PC-9 (cell line): ENCODE measurements around the gene SNPH.

Source experiments
- EZH2 ChIP-seq: fragments of 200-600 bp; sonication (generic); IDR thresholded peaks from 2 replicates; pipeline ENCODE4 v1.8.0; 2017; ENCODE audit warnings: antibody characterized with exemption, low read depth
- TF ChIP-seq, protein P1 (sequence below): fragments of 200-600 bp; sonication (generic); conservative IDR thresholded peaks from 2 replicates; pipeline ENCODE4 v1.6.1; 2017; ENCODE audit warnings: mixed run types, antibody characterized with exemption, mild to moderate bottlenecking, moderate library complexity

DNA sequence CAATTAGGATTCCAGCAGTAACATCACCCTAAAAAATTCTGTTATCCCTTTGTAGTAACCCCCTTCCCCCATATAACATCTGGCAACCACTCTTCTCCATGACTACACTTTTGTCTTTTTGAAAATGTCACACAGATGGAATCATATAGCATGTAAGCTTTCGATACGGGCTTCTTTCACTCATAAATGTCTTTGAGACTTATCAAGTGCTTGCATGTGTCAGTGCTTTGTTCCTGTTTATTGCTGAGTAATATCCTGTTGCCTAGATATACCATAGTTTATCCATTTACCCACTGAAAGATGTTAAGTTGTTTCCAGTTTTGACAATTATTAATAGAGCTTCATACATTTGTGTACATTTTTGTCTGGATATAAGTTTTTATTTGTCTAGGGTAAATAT lies 10.4 kb upstream of the SNPH start:
- TF ChIP-seq, protein P1, sequence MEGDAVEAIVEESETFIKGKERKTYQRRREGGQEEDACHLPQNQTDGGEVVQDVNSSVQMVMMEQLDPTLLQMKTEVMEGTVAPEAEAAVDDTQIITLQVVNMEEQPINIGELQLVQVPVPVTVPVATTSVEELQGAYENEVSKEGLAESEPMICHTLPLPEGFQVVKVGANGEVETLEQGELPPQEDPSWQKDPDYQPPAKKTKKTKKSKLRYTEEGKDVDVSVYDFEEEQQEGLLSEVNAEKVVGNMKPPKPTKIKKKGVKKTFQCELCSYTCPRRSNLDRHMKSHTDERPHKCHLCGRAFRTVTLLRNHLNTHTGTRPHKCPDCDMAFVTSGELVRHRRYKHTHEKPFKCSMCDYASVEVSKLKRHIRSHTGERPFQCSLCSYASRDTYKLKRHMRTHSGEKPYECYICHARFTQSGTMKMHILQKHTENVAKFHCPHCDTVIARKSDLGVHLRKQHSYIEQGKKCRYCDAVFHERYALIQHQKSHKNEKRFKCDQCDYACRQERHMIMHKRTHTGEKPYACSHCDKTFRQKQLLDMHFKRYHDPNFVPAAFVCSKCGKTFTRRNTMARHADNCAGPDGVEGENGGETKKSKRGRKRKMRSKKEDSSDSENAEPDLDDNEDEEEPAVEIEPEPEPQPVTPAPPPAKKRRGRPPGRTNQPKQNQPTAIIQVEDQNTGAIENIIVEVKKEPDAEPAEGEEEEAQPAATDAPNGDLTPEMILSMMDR = no peak
- no peak for TF ChIP-seq EZH2
